ENCODE measurements around the gene HACE1.
"Not testable (repeated sequence)": the region's sequence is repeated elsewhere in the genome, so short reads cannot be mapped to it uniquely, and the experiment has no call there.

The HACE1 gene, protein sequence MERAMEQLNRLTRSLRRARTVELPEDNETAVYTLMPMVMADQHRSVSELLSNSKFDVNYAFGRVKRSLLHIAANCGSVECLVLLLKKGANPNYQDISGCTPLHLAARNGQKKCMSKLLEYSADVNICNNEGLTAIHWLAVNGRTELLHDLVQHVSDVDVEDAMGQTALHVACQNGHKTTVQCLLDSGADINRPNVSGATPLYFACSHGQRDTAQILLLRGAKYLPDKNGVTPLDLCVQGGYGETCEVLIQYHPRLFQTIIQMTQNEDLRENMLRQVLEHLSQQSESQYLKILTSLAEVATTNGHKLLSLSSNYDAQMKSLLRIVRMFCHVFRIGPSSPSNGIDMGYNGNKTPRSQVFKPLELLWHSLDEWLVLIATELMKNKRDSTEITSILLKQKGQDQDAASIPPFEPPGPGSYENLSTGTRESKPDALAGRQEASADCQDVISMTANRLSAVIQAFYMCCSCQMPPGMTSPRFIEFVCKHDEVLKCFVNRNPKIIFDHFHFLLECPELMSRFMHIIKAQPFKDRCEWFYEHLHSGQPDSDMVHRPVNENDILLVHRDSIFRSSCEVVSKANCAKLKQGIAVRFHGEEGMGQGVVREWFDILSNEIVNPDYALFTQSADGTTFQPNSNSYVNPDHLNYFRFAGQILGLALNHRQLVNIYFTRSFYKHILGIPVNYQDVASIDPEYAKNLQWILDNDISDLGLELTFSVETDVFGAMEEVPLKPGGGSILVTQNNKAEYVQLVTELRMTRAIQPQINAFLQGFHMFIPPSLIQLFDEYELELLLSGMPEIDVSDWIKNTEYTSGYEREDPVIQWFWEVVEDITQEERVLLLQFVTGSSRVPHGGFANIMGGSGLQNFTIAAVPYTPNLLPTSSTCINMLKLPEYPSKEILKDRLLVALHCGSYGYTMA

GRCh38 chr6:104859225-104860146 is at the start of gene HACE1:
Gene HACE1 (minus strand): TSS chr6:104859919. CDS start chr6:104859642, 277 bp downstream.
- DNase-seq: peak; percentile 85

DNA sequence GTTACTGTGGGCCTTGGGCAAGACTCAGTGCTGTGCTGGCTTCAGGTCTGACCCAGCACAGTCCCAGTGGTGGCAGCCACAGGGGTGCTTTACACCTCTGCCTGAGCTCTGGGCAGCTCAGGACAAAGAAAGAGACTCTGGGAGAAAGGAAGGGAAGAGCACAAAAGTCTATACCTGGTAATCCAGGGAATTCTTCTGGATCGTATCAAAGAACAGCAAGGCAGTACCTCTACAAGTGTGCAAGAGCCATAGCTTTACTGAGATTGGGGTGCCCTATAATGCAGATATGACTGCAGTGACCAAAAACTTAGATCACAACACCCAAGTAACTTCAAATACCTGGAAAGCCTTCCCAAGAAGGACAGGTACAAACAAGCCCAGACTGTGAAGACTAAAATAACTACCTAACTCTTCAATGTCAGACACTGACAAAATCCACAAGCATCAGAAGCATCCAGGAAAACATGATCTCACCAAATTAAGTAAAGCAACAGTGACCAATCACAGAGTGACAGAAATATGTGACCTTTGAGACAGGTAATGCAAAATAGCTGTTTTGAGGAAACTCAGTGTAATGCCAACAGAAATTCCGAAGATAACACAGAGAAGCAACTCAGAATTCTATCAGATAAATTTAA is 49.3 kb upstream of the HACE1 start:
- no peak for DNase-seq

GRCh38 chr6:104908031-104908887 is 48.5 kb upstream of the HACE1 start:
- DNase-seq: no peak

DNA sequence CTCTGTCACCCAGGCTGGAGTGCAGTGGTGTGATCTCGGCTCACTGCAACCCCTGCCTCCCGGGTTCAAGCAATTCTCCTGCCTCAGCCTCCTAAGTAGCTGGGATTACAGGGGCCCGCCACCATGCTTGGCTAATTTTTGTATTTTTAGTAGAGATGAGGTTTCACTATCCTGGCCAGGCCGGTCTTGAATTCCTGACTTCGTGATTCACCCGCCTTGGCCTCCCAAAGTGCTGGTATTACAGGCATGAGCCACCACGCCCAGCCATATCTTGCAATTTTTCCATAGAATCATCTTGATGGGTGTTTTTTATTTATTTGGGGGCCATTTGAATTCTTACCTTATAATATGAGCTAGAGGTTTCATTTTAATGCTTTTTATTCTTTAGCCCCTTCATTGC is 39.2 kb upstream of the HACE1 start:
- not testable (repeated sequence) for DNase-seq

GRCh38 chr6:104896914-104897313 is 37.2 kb upstream of the HACE1 start:
- no peak for DNase-seq

GRCh38 chr6:104888066-104888465 is 28.3 kb upstream of the HACE1 start:
- DNase-seq: no peak

- no peak for DNase-seq
These were observed 27.6 kb upstream of the HACE1 start for GRCh38 chr6:104887350-104887749.

DNA sequence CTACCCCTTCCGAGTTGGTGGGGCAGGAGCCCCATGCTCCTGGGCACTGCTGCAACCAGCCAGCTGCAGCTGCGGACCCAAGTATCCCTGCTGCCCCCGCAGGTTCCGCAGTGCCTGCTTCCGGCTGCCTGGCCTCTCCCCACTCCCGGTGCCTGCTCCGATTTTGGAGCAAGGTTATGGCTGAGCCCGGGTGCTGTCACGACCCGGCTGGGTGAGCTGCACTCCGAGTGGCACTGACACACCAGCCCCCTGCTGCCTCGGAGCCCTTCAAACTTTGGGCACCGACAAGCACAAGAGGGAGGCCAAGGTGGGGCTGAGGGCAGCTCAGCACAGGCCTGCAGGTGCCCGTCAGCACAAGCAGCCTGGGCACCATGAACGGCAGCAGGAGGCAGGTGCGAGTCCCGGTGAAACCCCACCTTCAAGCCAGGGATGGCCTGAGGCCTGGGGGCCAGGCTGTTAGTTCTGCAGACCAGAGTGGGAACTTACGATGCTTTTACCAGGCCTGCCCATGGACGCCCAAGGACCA is 25.9 kb upstream of the HACE1 start:
- DNase-seq: no peak

- no peak for DNase-seq
These were observed 25.3 kb upstream of the HACE1 start for GRCh38 chr6:104884867-104885517.

GRCh38 chr6:104881964-104882668 is 22.4 kb upstream of the HACE1 start:
- DNase-seq: no peak

DNA sequence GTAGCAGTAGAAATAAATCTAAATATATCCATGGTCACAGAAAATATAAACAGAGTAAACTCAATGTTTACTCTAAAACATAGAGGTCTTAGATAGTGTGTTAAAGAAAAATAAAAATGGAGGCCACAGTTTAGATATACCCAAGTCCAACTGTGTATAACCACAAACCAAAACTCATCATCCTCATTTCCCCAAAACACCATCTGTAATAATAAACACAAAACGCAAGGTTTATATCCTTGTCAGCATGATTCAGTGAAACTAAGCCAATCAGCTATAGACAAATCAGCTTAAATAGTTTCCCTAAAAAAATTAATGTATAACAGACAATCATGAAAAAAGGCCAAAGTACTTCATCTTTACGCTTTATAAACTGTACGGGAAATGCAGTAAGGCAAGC is 2.7 kb upstream of the HACE1 start:
- no peak for DNase-seq

- no peak for DNase-seq
These were observed 502 bp upstream of the HACE1 start for GRCh38 chr6:104860221-104860620.

DNA sequence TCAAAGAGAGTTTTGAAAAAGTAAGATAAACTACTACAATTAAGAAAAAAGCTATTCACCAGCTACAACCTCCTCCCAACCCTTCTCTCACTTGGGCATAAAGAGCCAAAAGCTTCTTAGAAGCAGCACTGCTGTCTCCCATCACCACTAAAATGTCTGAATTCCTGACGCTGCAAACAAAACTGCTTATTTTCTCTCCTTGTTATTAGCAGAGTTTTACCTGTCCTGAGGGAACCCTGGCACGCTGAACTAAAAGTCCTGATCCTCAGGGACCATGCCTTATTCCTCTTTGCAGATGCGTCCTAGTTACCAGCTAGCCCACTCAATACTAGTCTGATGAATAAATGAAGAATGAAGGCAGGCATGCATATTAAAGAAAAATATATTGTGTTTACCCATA is 1.1 kb downstream of the HACE1 start:
- no peak for DNase-seq

- DNase-seq: no peak
These were observed 4.2 kb downstream of the HACE1 start for GRCh38 chr6:104855507-104855906.

DNA sequence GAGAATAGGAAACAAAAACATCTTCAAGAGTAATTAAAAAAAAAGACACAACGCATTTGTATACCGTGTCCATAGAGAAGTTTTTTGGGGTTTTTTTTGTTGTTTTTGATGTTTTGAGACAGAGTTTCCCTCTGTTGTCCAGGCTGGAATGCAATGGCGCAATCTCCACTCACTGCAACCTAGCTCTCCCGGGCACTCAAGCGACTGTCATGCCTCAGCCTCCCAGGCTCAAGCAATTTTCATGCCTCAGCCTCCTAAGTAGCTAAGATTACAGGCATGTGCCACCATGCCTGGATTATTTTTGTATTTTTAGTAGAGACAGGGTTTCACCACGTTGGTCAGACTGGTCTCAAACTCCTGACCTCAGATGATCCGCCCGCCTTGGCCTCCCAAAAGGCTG is 12.0 kb downstream of the HACE1 start:
- not testable (repeated sequence) for DNase-seq

DNA sequence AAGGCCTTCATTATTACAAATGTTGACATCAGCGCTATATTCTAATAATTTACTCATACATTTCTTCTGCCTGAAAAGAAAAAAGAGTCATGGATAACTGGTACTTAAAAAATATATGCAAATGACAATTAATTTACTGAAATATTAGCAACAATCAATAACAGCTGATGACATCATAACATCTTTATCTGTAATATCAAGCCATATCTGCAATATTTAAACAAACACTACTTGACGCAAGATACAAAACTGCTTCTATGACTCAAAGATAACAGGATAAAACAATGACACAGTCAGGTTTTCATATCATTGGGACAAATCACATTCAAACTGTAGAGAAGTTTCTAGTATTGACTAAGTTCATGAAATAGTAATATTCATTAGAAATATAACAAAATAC is 16.5 kb downstream of the HACE1 start:
- no peak for DNase-seq

DNA sequence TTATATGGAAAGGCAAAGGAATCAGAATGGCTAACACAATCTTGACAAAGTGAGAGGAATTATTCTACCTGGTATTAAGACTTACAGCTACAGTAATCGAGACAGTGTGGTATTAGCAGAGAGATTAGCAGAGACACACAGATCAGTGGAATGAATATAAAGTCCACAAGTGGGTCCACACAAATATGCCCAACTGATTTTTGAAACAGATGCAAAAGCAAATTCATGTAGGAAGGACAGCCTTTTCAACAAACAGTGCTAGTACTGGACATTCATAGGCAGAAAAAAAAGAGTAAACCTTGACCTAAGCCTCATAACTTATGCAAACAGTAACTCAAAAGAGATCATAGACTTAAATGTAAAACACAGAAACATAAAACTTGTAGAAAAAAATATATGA is 22.6 kb downstream of the HACE1 start:
- no peak for DNase-seq

GRCh38 chr6:104836479-104837020 is 23.2 kb downstream of the HACE1 start:
- not testable (repeated sequence) for DNase-seq

DNA sequence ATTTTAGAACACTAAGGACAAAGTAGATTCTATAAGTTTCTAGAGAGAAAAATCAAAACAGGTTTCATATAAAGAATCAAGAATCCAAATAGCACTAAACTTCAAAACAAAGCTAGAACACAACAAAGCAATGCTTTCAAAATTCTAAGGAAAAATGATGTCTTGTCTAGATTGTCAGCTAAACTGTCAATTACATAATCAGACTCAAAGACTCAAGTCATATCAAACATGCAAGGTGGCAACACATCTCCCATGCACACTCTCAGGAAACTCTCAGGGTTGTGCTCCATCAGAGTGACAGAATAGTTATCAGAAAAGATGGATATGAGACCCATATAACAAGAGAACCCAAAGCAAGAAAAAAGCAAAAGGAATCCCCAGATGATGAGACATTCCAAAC is 23.9 kb downstream of the HACE1 start:
- no peak for DNase-seq
